GM12878 (cell line): ENCODE data around the gene STEAP4.

Source experiments
- ASH2L ChIP-seq: fragments of 300-600, 200-600 bp; sonication (generic); IDR thresholded peaks from 2 replicates; pipeline ENCODE4 v1.6.1; 2017; ENCODE audit warnings: low read depth, mild to moderate bottlenecking, borderline replicate concordance
- CHD1 ChIP-seq: IDR thresholded peaks from 2 replicates; pipeline ENCODE4 v1.6.1; 2012; ENCODE audit warnings: low read depth, low read length, improper control_type of control experiment
- CHD2 ChIP-seq: IDR thresholded peaks from 2 replicates; pipeline ENCODE4 v1.6.1; 2011; ENCODE audit warnings: low read depth, low read length, improper control_type of control experiment, borderline replicate concordance
- CTCF ChIP-seq, 3 experiments: IDR thresholded peaks in 2 of 3; conservative IDR thresholded peaks in 1 of 3; 2 replicates each; pipeline ENCODE4 v1.5.1; 2011; ENCODE audit warnings: low read depth in 3 of 3, low read length in 3 of 3, mild to moderate bottlenecking in 3 of 3, control low read depth in 2 of 3, moderate library complexity in 2 of 3, inconsistent platforms in 1 of 3, mixed read lengths in 1 of 3; ENCODE audit not compliant: control insufficient read depth in 2 of 3, insufficient read depth in 1 of 3; ENCODE audit errors: extremely low read depth in 1 of 3
- EZH2 ChIP-seq: IDR thresholded peaks from 2 replicates; pipeline ENCODE4 v1.6.1; 2012; ENCODE audit warnings: low read depth, mild to moderate bottlenecking, control low read depth, inconsistent platforms, low read length, borderline replicate concordance; ENCODE audit not compliant: control insufficient read depth
- FOXK2 ChIP-seq: fragments of 450-650 bp; IDR thresholded peaks from 2 replicates; pipeline ENCODE4 v1.6.1; 2017; ENCODE audit warnings: mild to moderate bottlenecking, moderate library complexity
- GABPA ChIP-seq: IDR thresholded peaks from 2 replicates; pipeline ENCODE4 v1.6.1; 2014; ENCODE audit warnings: antibody characterized with exemption, low read depth, mild to moderate bottlenecking, inconsistent platforms
- IRF3 ChIP-seq: fragments of 450-650 bp; IDR thresholded peaks from 2 replicates; pipeline ENCODE4 v1.6.1; 2014; ENCODE audit warnings: mild to moderate bottlenecking
- MTA3 ChIP-seq: IDR thresholded peaks from 2 replicates; pipeline ENCODE4 v1.6.1; 2012; ENCODE audit warnings: low read length, inconsistent platforms, borderline replicate concordance
- RAD21 ChIP-seq: IDR thresholded peaks from 2 replicates; pipeline ENCODE4 v1.6.1; 2011; ENCODE audit warnings: mild to moderate bottlenecking, low read depth, low read length, moderate library complexity; ENCODE audit not compliant: insufficient read depth
- TCF7 ChIP-seq: IDR thresholded peaks from 2 replicates; pipeline ENCODE4 v1.6.1; 2014; ENCODE audit warnings: antibody characterized with exemption, borderline replicate concordance

GRCh38 chr7:88331322-88331721, 24.6 kb upstream of the STEAP4 start:
- no peak for TF ChIP-seq CTCF (IDR thresholded peaks at IDR 0.05 in 2 of 3, conservative IDR thresholded peaks at IDR 0.05 in 1 of 3; ENCODE audit: control insufficient read depth in 2 of 3, extremely low read depth in 1 of 3, insufficient read depth in 1 of 3, low read depth in 3 of 3, low read length in 3 of 3)
- no peak for TF ChIP-seq ASH2L
- TF ChIP-seq FOXK2: no peak
- no peak for TF ChIP-seq GABPA
- TF ChIP-seq RAD21: no peak
- TF ChIP-seq IRF3: no peak
- TF ChIP-seq CHD1: no peak
- no peak for TF ChIP-seq TCF7
- no peak for TF ChIP-seq MTA3
- no peak for TF ChIP-seq EZH2
- no peak for TF ChIP-seq CHD2
